Measurements from ENCODE around the gene RNF20.

RNF20 gene

GRCh38 chr9:101591787-101592446 lies 58.3 kb downstream of the RNF20 start:
- DNase-seq = no peak

- no peak for DNase-seq
These were observed 59.1 kb downstream of the RNF20 start for GRCh38 chr9:101592788-101593187.

GRCh38 chr9:101593345-101593744 lies 59.7 kb downstream of the RNF20 start:
- no peak for DNase-seq

DNA sequence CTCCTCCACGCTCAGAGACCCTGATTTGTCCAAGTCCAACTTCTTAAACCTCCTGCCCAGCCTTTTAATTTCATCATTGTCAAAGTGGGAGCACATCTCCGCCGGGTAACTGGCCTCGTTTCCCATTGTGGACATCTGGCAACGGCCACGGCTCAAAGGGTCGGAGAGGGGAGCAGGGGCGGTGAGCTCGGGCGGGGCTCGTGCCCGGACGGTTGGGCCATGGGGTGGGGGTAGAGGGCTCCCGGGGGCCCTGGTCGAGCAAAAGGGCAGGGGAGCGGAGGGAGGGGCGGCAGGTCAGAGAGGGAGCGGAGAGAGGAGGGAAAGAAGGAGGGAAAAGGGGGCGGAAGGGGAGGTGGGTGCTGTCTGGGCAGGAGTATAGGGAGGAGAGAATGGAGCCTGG lies 61.1 kb downstream of the RNF20 start, which contains the start of gene PPP3R2:
Gene PPP3R2, minus strand, starts transcription at position 174 of the 400 bp plus-strand sequence. Its CDS starts 48 bp downstream, at position 126.
- no peak for DNase-seq

- peak; percentile 52 for DNase-seq
These were observed 68.5 kb downstream of the RNF20 start for GRCh38 chr9:101601904-101602765.

DNA sequence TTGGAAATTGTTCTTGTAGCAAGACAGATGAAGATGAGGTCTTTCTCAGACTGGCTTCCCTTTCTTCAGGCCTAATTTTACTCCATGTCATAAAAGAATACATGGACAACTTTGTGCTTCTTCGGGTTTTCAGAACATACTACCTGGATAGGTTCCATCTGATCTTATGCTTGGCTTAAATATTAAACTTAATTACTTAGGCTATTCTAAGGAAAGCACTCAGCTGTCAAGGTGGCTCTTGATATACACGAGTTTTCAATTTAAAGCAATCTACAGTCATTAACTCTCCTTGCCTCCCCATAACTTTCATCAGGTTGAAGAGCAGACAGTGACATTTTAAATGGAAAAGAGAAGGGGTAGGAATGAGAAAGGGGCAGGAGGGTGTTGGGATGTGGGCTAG lies 70.6 kb downstream of the RNF20 start:
- DNase-seq = no peak

GRCh38 chr9:101605547-101605946 lies 71.9 kb downstream of the RNF20 start:
- DNase-seq = no peak
